Measurements from ENCODE around the gene PLXDC2.

Gene PLXDC2

DNA sequence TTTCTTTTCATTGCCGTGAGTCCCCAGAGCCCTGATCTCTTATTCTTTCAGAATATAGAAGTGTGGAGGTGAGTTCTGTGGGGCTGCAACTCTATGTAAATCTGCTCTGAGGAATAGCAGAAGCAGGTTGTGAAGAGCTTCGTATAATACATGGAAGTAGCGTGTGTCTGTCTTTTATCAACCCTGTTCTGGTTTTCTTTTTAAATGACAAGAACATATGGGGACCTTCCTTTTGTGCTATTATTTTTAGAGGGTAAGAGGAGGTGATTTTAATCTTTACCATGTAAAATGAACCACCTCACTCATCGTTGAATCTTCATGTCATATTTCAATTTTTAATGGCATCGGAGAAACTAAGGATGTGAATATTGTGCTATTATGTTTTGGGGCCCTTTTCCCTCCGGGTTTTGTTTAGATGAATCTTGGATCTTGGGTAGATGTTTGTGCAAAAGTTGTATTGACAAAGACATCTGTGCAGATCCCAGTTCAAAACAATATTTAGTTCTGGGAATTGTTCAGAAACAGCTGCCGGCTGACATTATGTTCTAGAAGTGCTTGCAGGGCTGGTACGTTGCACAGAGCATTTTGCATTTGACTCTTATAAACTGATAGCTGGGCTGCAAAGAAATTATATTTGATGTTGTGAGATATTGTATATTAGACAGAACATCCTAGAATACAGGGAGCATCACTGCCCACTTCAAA lies 46.7 kb downstream of the PLXDC2 start:
- no peak for DNase-seq

DNA sequence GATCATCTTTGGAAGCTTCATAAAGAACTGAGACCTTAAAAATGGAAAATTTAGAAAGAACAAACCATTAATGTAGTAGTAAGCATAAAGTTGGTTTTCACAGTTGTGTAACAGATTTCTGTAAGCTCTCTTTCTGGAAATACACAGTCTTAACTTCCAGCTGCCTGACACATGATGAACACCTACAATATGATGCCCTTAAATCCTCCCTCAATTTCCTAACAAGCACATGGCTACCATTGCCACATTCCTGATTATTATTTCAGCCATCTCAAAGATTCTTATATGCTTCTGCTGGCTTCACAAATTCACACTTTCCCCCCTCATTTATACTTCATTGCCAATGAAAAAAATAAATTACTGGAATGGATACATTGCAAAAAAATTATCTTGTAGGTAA lies 49.4 kb downstream of the PLXDC2 start:
- no peak for DNase-seq

DNA sequence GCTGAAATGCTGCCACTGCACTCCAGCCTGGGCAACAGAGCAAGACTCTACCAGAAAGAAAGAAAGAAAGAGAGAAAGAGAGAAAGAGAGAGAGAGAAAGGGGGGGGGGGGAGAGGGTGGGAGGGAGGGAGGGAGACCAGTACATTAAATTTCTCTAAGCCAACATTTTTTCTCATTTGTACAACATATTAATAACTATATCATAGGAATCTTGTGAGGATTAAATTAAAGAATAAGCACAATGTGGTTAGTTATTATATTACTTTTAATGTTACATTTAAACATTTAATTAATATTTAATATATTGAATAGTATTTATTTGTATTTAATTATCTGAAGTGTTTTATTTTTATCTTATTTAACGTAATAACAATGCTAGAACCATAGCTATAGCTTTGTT lies 53.1 kb downstream of the PLXDC2 start:
- DNase-seq, result no peak

DNA sequence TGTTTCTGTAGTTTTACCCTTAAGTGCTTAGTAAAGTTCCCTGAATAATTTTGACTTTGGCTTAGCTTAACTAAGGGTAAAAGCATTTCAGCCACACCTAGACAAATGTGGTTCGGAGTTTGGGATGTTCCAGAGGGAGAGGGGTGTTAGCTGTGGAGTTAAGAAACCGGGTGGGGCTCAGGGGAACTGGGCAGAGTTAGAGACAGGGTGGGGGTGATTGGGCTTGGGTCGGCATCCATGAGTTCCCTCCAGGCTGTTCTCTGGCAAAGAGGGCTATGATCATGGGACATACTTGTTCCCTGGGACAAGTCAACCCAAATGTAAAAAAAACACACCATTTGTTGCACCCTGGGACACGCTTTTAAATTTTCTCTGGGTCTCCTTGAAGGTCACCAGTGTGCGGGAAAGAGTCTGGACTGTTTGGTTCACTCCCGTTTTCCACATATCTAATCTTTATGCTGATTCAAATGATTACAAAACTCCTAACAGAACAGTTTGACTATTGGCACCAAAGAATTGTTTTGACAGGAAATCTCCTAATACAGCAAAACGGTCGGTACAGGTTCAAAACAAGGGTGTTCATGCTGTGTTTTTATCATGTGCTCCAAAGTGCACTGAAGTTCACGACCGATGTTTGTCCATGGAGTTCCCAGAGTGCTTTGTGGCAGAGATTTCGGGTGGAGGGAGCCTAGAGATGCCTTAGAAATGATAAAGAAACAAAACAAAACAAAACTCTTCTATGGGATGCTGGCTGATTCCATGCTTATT lies 56.5 kb downstream of the PLXDC2 start:
- no peak for DNase-seq

DNA sequence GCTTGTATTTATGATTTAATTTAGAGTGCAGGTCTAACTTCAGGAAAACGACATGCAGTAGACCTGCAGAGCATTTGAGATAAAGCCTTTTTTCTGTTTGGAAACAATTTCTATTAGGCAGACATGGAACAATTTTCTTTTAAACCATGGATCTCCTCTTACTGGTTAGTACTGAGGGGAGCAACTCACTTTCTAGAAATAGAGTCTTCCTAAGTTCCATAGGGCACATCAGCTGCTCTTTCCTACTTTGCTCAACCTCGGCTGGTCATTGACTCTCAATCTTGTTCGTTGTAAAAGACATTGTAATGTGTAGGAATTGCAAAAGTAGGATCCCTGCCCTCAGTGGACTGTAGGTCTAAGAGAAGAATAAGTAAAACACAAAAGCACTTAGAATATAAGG lies 58.0 kb downstream of the PLXDC2 start:
- DNase-seq, result no peak

DNA sequence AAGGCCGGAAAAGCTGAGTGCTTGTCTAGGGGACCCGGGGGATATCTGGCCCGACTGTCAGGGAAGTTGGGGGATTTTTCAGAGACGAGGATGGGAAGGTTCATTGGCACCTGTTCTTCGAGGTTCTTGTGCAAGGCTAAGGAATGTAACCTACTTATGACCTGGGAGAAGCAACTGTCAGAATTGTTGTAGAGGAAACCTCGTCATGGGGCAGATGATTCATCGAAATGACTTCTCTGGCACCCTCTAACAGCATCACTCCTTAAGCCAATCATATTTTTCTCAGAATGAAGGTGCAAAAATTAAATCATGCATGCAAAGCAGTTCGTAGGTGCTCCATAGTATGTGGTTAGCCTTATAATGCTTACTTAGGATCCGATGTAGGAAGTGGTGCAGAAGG lies 58.6 kb downstream of the PLXDC2 start:
- DNase-seq, result no peak

DNA sequence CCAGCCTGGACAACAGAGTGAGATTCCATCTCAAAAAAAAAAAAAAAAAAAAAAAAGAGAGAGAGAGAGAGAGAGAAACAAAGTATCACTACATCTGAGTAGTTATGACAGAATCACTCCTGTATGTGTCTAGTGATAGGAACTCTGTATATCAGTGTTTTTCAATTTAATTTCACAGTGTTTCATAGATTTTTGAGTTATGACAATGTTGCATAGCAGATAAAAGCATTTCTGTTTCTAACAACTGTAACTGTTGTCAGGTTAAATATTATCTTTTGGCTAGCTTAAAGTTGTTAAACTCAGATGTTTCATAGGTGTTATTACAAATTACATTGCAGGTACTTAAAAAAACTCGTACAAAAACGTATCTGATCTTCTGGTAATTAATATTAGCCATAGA lies 60.3 kb downstream of the PLXDC2 start:
- DNase-seq, result no peak

DNA sequence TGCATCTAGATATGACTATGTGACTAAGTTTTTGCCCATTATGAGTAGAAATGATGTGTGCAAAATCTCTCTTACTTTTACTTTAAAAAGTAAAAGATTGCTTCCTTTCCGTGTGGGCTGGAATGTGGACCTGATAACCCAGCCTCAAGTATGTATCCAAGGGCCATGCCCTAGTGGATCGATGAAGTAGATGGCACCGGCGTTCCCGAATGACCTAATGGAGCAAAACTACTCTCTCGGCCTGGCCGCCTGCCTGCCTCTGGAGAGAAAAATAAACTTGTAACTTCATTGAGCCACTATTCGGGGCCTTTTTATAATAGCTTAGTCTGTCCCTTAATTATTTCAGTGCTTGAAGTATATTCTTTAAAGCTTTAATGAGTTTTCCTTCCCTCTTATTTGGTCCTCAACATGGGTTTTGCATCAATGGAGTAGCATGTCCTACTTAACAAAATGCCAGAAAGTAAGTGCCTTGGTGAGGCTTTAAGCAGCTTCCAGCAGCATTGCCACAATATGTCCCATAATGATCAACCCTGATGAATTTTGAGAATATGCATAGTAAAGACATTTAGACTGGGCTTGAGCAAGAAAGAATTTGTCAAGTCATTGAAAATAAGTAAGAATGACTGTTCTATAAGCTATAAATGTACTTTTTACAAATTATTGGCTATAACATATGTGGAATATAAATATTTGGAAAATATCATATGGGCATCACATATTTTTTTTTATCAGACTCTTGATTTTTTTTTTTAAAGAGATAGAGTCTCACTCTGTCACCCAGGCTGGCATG lies 61.4 kb downstream of the PLXDC2 start:
- no peak for DNase-seq

DNA sequence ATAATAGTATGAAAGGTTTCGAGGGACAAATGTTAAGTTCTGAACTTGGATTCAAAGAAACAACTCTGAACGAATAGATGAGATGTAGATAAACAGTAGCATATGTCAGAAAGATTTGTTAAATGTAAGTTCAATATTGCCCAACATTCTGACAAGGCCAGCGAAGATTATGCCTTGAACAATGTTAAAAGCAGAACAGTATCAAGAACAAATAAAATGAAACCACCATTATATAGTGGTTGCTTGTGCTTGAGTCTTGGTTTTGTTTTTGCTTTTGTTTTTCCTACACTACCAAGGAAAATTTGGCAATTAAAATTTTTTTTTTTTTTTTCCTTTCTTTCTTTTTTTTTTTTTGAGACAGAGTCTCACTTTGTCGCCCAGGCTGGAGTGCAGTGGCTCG lies 66.4 kb downstream of the PLXDC2 start:
- DNase-seq, result no peak

DNA sequence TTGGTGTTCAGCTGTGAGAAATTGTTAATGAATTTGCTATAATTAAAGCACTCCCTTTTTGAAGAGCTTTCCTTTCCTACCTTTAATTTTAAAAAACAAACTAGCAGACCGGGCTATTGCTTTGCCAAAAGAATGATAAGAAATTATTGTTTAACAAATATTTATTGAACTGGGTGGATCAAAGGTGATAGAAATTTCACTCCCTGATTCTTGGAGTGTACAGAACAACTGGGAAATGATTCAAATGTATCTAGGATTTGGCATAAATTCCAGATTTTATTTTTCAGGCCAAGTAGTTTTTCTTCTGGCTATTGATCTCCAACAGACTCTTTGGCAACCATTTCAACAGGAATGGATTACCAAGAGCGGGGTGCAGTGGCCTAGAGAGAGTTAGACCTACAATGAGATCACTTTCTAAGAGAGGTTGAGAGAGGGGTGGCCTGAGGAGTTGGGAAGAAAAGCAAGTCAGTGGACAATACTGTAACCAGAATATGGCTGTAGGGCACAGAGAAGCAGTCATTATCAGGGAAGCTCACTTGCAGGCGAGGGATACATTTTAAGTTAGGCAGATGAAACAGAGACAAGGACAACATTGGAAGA lies 71.9 kb downstream of the PLXDC2 start:
- no peak for DNase-seq

DNA sequence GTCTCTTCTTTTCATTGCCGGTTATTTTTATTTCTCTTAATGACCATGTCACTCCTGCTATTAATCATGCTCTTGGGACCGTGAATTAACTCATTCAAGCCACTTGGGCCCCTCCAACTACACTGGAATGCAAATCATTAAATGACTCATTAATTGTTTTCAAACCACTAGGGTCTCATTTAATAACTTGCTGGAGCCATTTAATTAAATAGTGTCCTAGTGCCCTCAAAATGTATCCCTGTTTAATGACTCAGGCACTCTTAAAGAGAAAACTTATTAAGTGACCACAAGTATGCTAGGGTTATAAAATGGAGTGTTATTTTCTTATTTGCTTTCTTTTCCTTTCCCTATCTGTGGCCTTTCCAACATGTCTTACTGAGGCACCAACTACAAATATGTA lies 73.0 kb downstream of the PLXDC2 start:
- DNase-seq, result no peak

DNA sequence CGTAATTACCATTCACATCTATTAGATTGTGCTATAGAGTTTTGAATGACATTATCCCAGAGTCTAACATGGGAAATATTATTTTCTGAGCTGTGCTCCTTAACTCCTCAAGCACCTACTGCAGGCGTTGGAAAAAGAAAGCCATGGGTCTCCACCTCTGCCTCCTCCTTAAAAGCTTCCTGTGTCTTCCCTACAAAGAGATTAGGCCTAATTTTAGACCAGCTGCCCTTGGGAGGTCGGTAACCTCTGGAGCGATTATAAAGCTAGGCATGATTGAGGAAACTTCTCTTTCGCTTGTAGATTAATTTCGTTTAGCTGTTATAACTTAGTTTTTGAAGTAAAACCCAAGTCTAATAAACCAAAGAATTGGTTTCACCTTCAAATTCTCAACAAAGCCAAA lies 75.2 kb downstream of the PLXDC2 start:
- no peak for DNase-seq

DNA sequence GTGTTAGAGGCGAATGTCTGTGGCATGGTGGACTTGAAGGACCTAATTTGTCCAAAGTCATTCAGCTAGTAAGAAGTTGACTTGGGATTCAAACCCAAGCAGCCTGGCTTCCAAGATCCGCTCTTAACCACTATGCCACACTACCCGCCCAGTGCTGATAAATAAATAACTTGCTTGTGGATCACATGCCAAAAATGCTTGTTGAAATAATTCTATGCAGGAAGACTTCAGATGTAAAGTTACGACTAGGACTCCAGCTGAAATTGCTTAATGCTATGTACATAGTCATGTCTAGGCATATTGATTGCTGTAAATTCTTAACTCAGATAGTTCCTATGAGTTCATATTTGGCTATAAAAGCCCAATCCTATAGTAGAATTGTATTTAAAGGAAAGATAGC lies 76.0 kb downstream of the PLXDC2 start:
- no peak for DNase-seq

DNA sequence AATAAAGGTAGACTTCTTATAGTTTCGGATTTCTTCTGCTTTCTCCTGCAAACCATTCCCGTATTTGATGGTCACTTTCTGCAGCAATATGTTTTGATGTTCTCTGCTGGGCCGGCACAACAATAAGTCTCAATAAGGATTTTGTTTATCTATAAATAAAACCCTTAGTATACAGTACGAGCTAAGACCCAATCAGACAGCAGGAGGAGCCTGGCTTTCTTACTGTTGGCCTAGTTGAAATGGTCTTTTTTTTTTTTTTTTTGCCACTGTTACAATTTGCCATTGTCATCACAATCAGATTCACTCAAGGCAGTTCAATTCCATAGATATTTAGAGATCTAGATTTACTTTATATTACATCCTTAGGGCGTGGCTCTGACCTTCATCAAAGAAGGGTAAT lies 76.4 kb downstream of the PLXDC2 start:
- DNase-seq, result no peak

DNA sequence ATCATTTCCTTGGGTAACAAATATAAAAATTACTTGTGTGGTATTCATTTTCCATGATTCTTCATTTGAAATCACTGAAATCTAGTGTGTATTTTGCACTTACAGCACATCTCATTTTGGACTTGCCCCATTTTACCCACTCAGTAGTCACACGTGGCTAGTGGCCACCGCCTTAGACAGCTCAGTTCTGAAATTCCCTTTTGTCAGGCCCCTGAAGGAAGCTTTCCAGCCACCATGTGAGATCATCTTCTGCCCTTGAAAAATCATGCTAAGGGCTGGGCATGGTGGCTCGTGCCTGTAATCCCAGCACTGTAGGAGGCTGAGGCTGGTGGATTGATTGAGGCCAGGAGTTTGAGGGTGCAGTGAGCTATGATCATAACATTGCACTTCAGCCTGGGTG lies 79.3 kb downstream of the PLXDC2 start:
- no peak for DNase-seq

DNA sequence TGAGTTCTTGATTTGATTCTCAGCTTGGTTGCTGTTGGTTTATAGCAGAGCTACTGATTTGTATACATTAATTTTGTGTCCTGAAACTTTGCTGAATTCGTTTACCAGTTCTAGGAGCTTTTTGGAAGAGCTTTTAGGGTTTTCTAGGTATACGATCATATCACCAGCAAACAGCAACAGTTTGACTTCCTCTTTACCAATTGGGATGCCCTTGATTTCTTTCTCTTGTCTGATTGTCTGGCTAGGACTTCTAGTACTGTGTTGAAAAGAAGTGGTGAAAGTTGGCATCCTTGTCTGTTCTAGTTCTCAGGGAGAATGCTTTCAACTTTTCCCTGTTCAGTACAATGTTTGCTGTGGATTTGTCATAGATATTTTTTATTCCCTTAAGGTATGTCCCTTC lies 86.2 kb downstream of the PLXDC2 start:
- DNase-seq, result no peak

DNA sequence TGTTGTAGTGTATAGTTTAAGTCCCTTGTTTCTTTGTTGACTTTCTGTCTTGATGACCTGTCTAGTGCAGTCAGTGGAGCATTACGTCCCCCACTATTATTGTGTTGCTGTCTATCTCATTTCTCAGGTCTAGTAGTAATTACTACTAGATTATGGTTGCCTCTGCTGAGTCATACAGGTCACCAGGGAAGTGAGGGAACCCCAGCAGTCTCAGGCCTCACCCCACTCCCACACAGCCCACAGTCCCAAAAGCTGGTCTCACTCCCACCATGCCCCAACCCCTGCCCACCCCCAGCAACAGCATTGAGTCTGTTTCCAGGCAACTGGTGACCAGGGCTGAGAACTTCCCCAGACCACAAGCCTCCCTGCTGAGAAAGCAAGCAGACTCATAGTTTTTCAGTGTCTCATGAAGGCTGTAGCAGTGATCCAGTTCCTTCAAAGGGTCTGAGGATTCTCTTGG lies 88.0 kb downstream of the PLXDC2 start:
- DNase-seq, result no peak

DNA sequence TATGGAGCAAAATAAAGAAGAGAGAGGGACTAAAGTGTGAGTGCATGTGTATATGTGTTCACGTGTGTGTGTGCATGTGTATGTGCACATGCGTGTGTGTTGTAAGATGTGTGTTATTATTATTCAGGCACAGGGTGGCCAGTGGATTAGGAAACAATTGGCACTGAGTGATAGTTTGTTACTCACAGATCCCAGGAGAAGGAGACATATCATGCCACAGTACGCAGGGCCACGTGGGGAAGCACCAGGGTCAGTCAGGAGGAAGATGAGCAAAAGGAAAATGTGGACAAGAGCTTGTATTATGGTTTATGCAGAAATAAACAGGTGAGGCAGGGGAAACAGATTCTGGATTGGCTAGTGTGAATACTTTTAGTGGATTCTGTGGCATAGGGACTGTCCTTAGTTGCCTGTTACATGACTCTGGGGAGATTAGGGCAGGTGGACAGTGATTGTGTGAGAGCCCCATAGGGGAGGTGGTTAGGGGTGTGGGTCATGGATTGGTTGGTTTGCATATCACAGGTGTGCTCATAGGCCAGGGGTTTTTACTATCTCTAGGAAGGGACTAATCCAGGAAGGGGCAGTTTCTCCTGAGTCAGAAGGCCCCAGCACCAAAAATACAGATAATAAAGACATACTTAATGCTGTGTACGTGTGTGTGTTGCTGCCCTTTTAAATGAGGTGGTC lies 90.0 kb downstream of the PLXDC2 start:
- no peak for DNase-seq

DNA sequence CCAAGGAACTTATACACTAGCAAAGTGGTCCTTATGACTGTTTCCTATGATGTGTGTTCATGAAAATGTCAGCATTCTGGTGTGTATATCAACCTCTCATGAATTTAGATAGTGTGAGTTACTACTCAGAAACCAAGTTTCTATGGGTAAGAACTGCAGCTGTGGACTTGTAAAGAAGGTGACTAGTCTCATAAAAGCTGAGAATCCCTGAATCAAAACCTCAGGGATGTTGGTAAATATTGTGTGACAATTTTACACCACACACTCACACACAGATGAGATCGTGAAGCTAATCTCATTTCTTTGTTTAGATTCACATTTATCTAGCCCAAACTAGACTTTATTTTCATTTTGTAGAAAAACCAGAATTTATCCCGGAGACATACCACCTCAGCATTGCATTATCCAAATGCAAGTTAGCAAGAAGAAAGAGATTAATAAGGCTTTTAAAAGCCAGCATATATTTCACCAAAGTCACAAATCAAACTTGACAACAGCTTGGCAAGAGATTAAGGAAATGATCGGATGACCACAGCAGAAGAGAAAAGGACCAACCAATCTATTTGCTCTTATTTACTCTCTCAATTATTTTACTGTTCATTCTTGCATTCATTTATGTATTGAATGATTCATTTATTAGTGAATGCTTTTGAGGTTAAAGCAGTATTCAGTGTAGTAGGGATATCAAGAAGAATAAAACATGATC lies 92.9 kb downstream of the PLXDC2 start:
- no peak for DNase-seq

DNA sequence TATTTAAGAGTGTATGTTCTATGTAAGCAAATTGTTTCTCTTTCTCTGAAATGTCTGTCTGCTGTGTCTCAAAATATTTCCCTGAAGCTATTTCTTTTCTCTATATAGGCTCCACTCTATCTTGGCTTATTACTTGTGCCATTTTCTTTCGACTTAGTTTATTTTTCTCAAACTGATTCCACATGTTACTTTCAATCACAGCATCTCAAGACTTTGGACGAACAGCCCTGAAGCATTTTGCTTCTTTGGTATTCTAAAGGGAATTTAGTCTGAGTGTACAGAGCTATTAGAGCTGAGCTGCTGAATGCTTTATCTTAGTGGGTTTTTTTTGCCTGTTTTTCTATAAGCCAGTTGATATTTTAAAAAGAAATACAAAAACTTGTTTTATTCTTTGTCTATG lies 95.7 kb downstream of the PLXDC2 start:
- no peak for DNase-seq

DNA sequence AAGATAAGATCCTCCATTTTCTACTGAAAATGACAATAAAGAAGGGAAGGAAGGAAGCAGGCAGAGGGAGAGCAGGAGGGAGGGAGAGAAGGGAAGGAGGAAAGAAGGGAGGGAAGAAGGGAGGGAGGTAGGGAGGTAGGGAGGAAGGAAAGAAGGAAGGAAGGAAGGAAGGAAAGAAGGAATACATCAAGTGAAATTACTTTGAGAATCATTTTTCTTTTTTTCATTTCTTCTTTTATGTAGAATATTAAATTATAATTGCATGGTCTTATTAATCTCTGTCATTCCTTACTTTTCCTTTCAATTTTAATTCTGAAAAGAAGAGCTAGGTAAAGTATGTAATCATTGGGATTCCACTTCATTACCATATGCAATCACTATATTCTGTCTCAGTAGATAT lies 97.8 kb downstream of the PLXDC2 start:
- DNase-seq, result no peak

DNA sequence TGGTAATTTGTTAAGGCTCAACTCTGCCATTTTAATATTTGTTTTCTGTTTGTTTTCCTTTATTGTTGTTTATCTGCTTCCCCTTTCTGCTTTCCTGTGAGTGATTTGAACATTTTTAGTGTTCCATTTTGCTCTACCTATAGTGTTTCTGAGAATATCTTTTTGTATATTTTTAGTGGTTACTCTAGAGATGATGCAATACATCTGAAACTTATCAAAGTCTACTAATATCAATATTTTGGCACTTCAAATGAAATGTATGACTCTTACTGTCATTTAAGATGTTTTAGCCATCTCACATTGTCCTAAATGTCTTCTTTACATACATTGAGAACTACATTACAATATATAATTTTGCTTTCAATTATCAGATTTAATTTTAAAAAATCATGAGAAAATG lies 98.9 kb downstream of the PLXDC2 start:
- DNase-seq, result no peak

Data from NCI-H1694 treated with DMSO at 0.1 percent for 48 hours (cell line).